ENCODE measurements around the gene PRKD1. TPM values are rescaled to one million over a fixed set of nuclear protein-coding genes. Genes with fewer than 3 reads are reported as not detected.

Gene PRKD1
- total RNA-seq, 1 experiment from 2014 or later, result 1.2 TPM

DNA sequence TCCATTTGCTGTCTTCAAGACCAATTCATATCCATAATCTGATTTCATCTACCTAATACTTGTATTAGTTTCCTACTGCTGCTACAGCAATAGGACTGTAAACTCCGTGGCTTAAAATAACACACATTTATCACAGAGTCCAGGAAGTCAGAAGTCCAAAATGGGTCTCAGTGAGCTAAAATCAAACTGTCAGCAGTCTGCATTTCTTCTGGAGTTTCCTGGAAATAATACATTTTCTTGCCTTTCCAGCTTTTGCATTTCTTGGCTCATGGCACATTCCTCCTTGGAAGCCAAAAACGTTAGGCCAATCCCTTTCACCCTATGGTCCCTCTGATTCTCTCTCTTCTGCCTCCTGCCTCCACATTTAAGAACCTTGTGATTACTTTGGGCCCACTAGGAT is 239.8 kb downstream of the PRKD1 start:
- intact Hi-C loops (cut with micrococcal nuclease), result no loop called here
- POLR2A ChIA-PET (ENCODE audit: unreplicated experiment), result no interaction called here
- no peak overlapping the region for H3K27ac ChIP-seq (ENCODE audit: low read length)

GRCh38 chr14:29687071-29687765 is 240.4 kb downstream of the PRKD1 start:
- ATAC-seq (no peak), DNase-seq (no peak)
- no TSS peak for BruUV-seq (replicated peaks)
- no peaks in the 10 kb centered on the region for H3K9me3 ChIP-seq (ENCODE audit: low read length)
- no peaks in the 10 kb centered on the region for H3K79me2 ChIP-seq (ENCODE audit: low read length)
- H3K36me3 ChIP-seq (ENCODE audit: low read depth, low read length), result no peaks in the 10 kb centered on the region
- no peak overlapping the region for H3K27ac ChIP-seq (ENCODE audit: low read length)
- TF ChIP-seq, protein P1, sequence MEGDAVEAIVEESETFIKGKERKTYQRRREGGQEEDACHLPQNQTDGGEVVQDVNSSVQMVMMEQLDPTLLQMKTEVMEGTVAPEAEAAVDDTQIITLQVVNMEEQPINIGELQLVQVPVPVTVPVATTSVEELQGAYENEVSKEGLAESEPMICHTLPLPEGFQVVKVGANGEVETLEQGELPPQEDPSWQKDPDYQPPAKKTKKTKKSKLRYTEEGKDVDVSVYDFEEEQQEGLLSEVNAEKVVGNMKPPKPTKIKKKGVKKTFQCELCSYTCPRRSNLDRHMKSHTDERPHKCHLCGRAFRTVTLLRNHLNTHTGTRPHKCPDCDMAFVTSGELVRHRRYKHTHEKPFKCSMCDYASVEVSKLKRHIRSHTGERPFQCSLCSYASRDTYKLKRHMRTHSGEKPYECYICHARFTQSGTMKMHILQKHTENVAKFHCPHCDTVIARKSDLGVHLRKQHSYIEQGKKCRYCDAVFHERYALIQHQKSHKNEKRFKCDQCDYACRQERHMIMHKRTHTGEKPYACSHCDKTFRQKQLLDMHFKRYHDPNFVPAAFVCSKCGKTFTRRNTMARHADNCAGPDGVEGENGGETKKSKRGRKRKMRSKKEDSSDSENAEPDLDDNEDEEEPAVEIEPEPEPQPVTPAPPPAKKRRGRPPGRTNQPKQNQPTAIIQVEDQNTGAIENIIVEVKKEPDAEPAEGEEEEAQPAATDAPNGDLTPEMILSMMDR (conservative IDR thresholded peaks at IDR 0.05; ENCODE audit: low read depth, low read length), result no peak
- TF ChIP-seq EZH2phosphoT487 (IDR thresholded peaks at IDR 0.05; ENCODE audit: borderline replicate concordance, low read length), result no peak
- TF ChIP-seq EZH2 (IDR thresholded peaks at IDR 0.05; ENCODE audit: low read length, unreplicated experiment), result no peak
- intact Hi-C loops (cut with micrococcal nuclease), result no loop called here
- H3F3A ChIP-seq (ENCODE audit: low read length, unreplicated experiment), result no peaks in the 10 kb centered on the region
- CTCF ChIA-PET, result no interaction called here
- no peak overlapping the region for H3K9ac ChIP-seq (ENCODE audit: low read length)
- no peaks in the 10 kb centered on the region for H3K9me2 ChIP-seq (replicated peaks; ENCODE audit: low read length)
- no peaks in the 10 kb centered on the region for H3K4me1 ChIP-seq (ENCODE audit: insufficient read depth, low read length)
- POLR2A ChIA-PET (ENCODE audit: unreplicated experiment), result no interaction called here
- no peak overlapping the region for H2AFZ ChIP-seq (ENCODE audit: low read length)
- H3K4me3 ChIP-seq (ENCODE audit: low read length), result no peak overlapping the region
- H3K27me3 ChIP-seq (ENCODE audit: low read length), result no peaks in the 10 kb centered on the region
- no peak overlapping the region for H3K4me2 ChIP-seq (ENCODE audit: low read length)
- H4K20me1 ChIP-seq (ENCODE audit: low read length), result no peaks in the 10 kb centered on the region

More for the DNA sequence above, 239.8 kb downstream of the PRKD1 start:
- Histone ChIP-seq H3K27me3 (ENCODE audit: low read length) (no peaks in the 10 kb centered on the region), H3K9me2 (replicated peaks; ENCODE audit: low read length) (no peaks in the 10 kb centered on the region), H3F3A (ENCODE audit: low read length, unreplicated experiment) (no peaks in the 10 kb centered on the region), H3K36me3 (ENCODE audit: low read depth, low read length) (no peaks in the 10 kb centered on the region), H3K9me3 (ENCODE audit: low read length) (no peaks in the 10 kb centered on the region), H4K20me1 (ENCODE audit: low read length) (no peaks in the 10 kb centered on the region), H3K9ac (ENCODE audit: low read length) (no peak overlapping the region), H3K4me2 (ENCODE audit: low read length) (no peak overlapping the region), H2AFZ (ENCODE audit: low read length) (no peak overlapping the region), H3K4me3 (ENCODE audit: low read length) (no peak overlapping the region), H3K79me2 (ENCODE audit: low read length) (no peaks in the 10 kb centered on the region), H3K4me1 (ENCODE audit: insufficient read depth, low read length) (no peaks in the 10 kb centered on the region)
- no peak for ATAC-seq
- no TSS peak for BruUV-seq (replicated peaks)
- DNase-seq, result no peak
- CTCF ChIA-PET, result no interaction called here
- TF ChIP-seq, protein P1 (conservative IDR thresholded peaks at IDR 0.05; ENCODE audit: low read depth, low read length), result no peak
- TF ChIP-seq EZH2 (IDR thresholded peaks at IDR 0.05; ENCODE audit: low read length, unreplicated experiment) (no peak), EZH2phosphoT487 (IDR thresholded peaks at IDR 0.05; ENCODE audit: borderline replicate concordance, low read length) (no peak)

DNA sequence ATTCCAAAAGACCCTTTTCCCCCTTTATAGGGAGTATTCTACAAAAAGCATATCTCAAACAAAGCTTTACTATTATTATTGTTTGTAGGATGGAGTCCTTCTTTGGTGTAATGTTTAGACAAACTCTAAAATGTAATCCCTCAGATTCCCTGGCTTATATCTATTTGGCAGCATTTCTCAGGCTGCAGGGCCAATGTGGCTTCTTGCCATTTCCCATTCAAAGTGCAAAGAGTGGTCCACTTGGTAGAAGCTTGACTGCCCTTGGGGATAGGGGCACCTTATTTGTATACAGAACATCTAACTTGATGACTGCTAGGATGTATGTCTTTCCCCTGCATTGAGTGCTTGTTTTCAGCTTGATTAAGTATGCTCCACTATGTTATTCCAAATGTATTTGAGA is 242.7 kb downstream of the PRKD1 start:
- intact Hi-C loops (cut with micrococcal nuclease), result loop anchor here (5.0 kb wide), 1 partner anchor 62 kb away; no protein-coding TSS in a partner anchor
- DNase-seq (no peak), ATAC-seq (no peak)
- no peak for TF ChIP-seq EZH2phosphoT487 (IDR thresholded peaks at IDR 0.05; ENCODE audit: borderline replicate concordance, low read length)
- Histone ChIP-seq H3K27ac (ENCODE audit: low read length) (no peak overlapping the region), H3K36me3 (ENCODE audit: low read depth, low read length) (no peaks in the 10 kb centered on the region), H3K9ac (ENCODE audit: low read length) (no peak overlapping the region), H2AFZ (ENCODE audit: low read length) (no peak overlapping the region), H3K4me2 (ENCODE audit: low read length) (no peak overlapping the region), H3K79me2 (ENCODE audit: low read length) (no peaks in the 10 kb centered on the region), H3K4me3 (ENCODE audit: low read length) (no peak overlapping the region), H4K20me1 (ENCODE audit: low read length) (no peaks in the 10 kb centered on the region), H3K4me1 (ENCODE audit: insufficient read depth, low read length) (no peaks in the 10 kb centered on the region), H3K9me3 (ENCODE audit: low read length) (no peaks in the 10 kb centered on the region), H3K27me3 (ENCODE audit: low read length) (no peaks in the 10 kb centered on the region), H3F3A (ENCODE audit: low read length, unreplicated experiment) (no peaks in the 10 kb centered on the region), H3K9me2 (replicated peaks; ENCODE audit: low read length) (no peaks in the 10 kb centered on the region)
- no TSS peak for BruUV-seq (replicated peaks)
- ChIA-PET POLR2A (ENCODE audit: unreplicated experiment) (no interaction called here), CTCF (no interaction called here)
